NCI-H774 (cell line): ENCODE data around the gene SWT1.
"Not testable (repeated sequence)": the region's sequence is repeated elsewhere in the genome, so short reads cannot be mapped to it uniquely, and the experiment has no call there.

Source experiments
- DNase-seq: peaks from one replicate; lab custom pipeline; 2025; lab: John Stamatoyannopoulos, UW

SWT1 gene

GRCh38 chr1:185249563-185249962 lies 92.6 kb downstream of the SWT1 start:
- DNase-seq, result no peak

GRCh38 chr1:185250063-185250462 lies 93.1 kb downstream of the SWT1 start:
- no peak for DNase-seq

GRCh38 chr1:185251928-185252327 lies 95.0 kb downstream of the SWT1 start:
- not testable (repeated sequence) for DNase-seq

GRCh38 chr1:185252404-185252803 lies 95.4 kb downstream of the SWT1 start:
- not testable (repeated sequence) for DNase-seq

- not testable (repeated sequence) for DNase-seq
Measured at GRCh38 chr1:185255595-185255994, 98.6 kb downstream of the SWT1 start.

DNA sequence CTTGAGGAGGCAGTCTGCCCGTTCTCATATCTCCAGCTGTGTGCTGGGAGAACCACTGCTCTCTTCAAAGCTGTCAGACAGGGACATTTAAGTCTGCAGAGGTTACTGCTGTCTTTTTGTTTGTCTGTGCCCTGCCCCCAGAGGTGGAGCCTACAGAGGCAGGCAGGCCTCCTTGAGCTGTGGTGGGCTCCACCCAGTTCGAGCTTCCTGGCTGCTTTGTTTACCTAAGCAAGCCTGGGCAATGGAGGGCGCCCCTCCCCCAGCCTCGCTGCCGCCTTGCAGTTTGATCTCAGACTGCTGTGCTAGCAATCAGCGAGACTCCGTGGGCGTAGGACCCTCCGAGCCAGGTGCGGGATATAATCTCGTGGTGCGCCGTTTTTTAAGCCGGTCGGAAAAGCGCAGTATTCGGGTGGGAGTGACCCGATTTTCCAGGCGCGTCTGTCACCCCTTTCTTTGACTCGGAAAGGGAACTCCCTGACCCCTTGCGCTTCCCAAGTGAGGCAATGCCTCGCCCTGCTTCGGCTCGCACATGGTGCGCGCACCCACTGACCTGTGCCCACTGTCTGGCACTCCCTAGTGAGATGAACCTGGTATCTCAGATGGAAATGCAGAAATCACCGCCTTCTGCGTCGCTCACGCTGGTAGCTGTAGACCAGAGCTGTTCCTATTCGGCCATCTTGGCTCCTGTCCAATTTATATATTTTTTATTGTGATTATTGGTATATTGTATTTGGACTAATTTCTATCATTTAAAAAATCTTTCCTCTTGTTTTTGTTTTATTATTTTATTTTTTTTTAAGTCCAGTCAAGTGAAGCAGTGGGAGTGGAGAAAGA lies 100.4 kb downstream of the SWT1 start:
- DNase-seq, result not testable (repeated sequence)

DNA sequence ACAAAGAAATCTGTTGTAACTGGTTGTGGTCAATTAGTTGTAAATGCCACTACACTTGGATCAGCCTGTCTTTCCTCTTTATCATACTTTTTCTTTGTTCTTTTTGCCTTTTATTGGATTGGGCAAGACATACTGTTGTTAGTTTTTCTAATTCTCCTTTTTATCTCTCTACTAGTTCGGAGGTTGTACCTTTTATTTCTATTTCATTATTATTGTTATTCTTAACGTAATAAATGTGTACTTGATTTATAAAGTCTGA lies 100.9 kb downstream of the SWT1 start:
- DNase-seq, result no peak

DNA sequence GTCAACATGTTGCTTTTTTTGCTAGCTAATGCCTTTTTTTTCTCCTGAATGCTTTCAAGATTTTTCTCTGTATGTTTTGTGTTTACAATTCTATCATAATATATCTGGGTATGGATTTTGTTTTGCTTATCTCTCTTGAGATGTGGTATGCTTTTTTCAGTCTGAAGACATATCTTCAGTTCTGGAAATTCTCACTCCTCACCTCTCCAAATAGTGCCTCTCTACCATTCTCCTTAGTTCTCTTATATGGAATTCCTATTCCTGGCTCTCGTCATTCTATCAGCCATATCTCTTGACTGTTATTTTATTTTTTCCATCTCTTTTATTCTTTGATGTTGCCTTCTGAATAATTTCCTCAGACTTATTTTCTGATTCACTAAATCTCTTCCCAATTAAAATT lies 101.7 kb downstream of the SWT1 start:
- no peak for DNase-seq

- DNase-seq, result no peak
Measured at GRCh38 chr1:185260611-185261010, 103.6 kb downstream of the SWT1 start.

- DNase-seq, result no peak
Measured at GRCh38 chr1:185262151-185262550, 105.2 kb downstream of the SWT1 start.

- DNase-seq, result no peak
Measured at GRCh38 chr1:185263292-185263691, 106.3 kb downstream of the SWT1 start.

GRCh38 chr1:185263780-185264179 lies 106.8 kb downstream of the SWT1 start:
- DNase-seq, result no peak

GRCh38 chr1:185265314-185265713 lies 108.3 kb downstream of the SWT1 start:
- no peak for DNase-seq

DNA sequence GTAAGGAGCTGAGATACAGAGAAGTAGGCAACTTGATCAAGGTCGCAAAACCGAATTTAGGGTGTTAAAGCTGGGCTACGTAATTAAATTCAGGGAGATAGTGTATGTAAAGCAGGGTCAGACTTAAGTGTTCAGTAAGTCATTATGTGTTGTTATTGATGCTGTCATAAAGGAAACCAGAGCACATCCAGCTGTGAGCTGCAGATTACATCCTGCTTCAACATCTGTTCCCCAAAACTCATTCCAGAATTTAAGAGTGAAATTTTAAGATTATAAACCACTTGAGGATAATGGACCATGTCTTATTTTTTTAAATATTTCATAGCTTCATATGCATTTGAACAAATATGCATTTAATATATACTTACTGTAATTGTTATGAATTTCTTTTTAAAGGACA lies 110.3 kb downstream of the SWT1 start:
- DNase-seq, result no peak

DNA sequence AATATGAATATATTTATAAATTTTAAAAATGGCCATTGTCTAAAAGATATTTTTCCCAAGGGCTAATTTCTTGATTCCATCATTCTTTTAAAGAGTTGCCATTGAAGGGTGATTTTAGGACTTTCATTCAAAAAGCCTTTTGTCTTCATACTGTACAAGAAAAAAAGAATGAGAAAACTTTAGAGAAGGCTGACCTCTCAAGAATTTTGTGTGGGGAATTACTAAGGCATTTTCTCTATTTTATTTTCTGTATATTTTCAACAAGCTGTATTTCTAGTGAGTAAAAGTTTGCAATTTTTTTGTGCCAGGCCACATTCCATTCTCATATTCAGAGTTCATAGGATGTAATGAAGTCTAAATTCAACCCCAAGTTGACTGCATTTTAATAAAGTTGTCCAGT lies 110.7 kb downstream of the SWT1 start:
- DNase-seq, result no peak

DNA sequence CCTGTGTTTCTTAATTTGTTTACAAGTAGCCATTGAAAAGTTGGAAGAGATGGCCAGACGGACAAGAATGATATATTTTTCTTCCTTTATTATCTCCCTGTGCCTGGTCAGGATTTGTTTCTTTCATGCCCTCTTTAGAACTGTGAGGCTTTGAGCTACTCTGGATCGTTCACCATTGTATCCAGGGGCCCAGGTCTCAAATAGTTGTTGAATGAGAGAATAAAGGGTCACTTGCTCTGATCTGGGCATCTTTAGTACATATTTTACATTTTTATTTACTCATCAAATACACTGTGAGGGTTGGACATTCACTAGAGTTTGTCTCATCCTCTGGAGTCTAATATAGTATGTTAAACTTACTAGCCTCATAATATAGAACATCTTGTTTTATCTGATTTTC lies 111.4 kb downstream of the SWT1 start:
- no peak for DNase-seq

GRCh38 chr1:185271921-185272320 lies 115.0 kb downstream of the SWT1 start:
- DNase-seq, result no peak

DNA sequence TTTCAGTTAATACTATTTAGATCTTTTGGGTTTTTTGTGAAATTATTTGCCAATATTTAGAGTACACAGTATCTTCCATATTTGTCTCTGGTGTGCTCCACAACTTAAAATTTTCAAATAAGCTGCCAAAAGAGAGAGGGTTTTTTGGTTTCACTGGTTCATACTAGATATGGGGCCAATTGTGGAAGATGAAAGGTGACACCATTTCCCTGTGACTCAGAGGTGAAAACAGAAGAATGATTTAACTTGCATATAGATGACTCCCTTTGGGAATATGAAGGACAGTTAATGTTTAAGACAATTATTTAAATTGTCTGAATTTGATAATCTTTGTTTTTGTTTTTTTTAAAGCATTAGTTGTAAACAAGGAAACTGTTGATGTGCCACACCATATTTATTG lies 122.6 kb downstream of the SWT1 start:
- no peak for DNase-seq

DNA sequence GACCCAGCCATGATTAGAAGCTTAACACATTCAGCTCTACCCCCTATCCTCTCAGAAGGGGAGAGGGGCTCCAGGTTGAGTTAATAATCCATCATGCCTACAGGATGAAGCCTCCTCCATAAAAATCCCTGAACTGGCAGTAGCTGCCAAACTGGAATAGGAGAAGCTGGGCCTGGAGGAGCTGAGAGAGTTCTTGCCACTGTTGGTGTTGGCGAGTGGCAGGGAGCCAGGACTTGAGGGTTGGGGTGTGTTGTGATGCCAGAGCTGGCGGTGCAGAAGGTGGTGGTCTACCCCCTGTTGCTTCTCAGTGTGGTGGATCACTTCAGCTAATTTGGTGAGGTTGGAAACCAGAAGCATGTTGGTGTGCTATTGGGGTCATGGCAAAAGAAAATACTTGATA lies 123.6 kb downstream of the SWT1 start:
- DNase-seq, result no peak

GRCh38 chr1:185281245-185281644 lies 124.3 kb downstream of the SWT1 start:
- no peak for DNase-seq

GRCh38 chr1:185284116-185284515 lies 127.1 kb downstream of the SWT1 start:
- no peak for DNase-seq

DNA sequence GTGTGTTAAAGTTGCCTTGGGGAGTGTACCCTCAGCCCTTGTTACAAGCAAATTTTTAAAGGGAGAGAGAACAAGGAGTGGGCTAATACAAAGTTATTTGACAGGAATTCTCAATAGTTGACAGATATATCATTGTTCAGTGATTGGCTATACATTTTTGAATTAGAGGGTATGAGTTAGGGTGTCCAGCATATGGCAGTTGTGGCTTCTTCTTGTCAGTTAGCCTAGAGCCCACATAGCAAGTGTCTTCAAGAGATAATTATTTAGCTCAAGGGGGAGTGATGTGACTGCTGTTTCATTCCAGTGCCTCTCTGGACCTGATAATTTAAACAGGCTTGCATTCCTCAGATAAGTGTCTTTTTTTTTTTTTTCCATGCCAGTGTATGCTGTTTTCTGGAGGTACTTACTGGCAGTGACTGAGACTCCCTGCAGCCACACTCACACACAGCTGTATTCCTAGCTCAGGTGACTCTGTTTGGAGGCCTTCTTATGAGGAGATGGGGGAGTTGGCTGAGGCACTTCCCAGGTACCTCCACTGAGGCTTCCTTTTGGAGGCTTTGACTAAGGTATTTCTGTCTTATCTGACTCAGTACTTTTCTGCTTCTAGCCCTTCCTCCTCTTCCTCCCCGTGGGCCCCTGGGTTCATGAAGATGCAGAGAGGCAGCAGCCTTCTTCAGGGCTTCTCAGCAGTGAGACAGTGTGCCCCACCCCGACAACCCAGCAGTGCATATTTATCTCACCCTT lies 127.7 kb downstream of the SWT1 start:
- DNase-seq, result no peak

DNA sequence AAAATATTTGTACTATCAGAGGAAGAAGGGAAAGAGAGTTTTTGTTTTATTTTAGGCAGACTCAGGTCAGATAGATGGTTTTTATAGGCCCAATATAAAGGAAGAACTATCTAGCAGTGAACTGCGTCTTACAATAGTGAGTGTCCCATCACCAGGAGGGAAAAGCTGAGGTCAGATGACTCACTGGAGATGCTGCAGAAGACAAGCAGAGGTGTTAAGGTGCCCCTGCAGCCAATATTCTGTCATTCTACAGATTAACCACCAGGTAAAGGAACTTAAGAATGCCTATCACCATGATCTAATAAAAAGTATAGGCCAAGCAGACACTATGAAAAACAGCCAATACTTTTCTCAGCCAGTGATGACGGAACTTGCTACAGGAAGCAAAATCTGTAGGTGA lies 130.5 kb downstream of the SWT1 start:
- DNase-seq, result no peak

DNA sequence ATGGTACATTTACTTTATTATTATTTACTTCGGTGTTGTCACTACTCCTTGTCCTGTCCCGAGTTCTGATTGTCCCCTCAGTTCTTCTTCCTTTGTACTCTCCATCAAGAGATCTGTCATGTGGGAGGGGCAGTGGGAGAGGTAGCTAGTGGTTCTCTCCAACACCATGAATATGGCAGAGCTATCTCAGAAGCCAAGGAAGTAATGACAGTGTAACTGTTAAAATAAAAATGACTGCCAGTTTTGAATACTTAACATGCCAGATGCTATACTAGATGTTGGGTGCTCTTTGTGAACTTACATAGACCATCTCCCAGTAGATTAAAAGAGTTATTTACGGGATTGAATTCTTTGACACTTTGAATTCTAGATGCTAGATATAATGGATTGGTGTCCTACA lies 131.5 kb downstream of the SWT1 start:
- no peak for DNase-seq
